ENCODE results near the gene FAM241A. TPM values are rescaled to one million over a fixed set of nuclear protein-coding genes. Genes with fewer than 3 reads are reported as not detected.

The FAM241A gene
- total and polyA plus RNA-seq, 2 of the 13 experiments (the other 11 are each of a cell fraction or from before 2014, with no cell fraction given): 0.61 to 0.69 TPM

DNA sequence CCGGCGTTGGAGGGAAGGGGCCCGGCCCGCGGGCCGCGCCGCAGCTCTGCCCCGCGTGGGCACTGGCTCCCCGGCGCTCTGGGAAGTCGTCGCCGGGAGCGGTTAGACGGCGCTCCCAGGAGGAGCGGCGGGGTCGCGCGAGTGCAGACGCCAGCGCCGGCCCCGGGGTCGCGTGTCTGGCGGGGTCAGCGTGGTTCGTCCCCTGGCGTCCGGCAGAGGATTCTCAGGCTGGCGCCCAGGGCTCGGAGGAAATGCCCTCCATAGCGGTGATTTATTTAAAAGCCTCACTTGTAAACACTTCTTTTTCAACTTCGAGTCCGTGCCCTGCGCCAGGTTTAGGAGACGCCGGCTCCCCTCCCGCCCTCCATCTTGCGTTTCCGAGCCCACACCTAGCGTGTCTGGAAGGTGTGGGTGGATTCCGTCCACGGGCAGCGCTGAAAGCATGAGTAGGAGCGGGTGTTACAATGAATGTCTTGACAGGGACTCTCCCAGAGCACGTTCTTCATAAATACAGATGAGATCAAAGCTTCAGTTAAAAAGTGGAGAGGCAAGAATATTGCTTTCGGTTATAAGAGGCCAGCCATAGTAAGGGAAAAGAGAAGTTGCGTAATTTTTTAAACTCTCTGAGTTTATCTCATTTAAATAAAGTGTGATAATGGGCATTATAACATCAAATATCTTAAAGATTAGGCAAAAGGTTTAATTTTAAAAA, 692 bp downstream of the FAM241A start (continued):
- 0 out of 2 replicates have a peak, but pooled peaks have one; percentile 4 for TF ChIP-seq ELF3 (CRISPR knock-in tag; IDR thresholded peaks at IDR 0.05)
- TF ChIP-seq, protein P1, sequence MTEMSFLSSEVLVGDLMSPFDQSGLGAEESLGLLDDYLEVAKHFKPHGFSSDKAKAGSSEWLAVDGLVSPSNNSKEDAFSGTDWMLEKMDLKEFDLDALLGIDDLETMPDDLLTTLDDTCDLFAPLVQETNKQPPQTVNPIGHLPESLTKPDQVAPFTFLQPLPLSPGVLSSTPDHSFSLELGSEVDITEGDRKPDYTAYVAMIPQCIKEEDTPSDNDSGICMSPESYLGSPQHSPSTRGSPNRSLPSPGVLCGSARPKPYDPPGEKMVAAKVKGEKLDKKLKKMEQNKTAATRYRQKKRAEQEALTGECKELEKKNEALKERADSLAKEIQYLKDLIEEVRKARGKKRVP (CRISPR knock-in tag; IDR thresholded peaks at IDR 0.05): no peak
- TF ChIP-seq SALL1 (CRISPR knock-in tag; IDR thresholded peaks at IDR 0.05): no peak
- TF ChIP-seq ZBTB42 (CRISPR knock-in tag; IDR thresholded peaks at IDR 0.05): no peak
- peak; percentile 51; the same call in 1 of the 2 replicates for TF ChIP-seq RXRA (CRISPR knock-in tag; IDR thresholded peaks at IDR 0.05)
- peak; percentile 17; the same call in 1 of the 2 replicates for TF ChIP-seq DMAP1 (CRISPR knock-in tag; IDR thresholded peaks at IDR 0.05)
- TF ChIP-seq ZNF335 (CRISPR knock-in tag; IDR thresholded peaks at IDR 0.05): no peak
- TF ChIP-seq IRX3 (CRISPR knock-in tag; IDR thresholded peaks at IDR 0.05; ENCODE audit: borderline replicate concordance, low read depth): no peak
- TF ChIP-seq NRL (CRISPR knock-in tag; IDR thresholded peaks at IDR 0.05; ENCODE audit: borderline replicate concordance): no peak
- TF ChIP-seq ZNF430 (CRISPR knock-in tag; IDR thresholded peaks at IDR 0.05): no peak

DNA sequence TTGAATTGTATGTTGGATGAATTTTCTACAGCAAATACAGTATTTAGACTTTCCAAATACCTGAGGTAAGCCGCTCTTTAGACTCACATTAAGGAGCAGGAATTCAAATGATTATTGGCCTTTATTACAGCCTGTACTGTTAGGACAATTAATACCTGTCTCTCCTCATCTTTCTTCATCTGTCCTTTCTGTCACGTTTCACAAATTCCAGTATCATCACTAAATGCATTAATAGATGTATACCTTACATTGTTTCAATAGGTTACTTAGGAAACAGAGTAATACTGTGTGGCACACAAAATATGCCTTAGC, 1.2 kb downstream of the FAM241A start:
- no peaks in the 10 kb centered on the region for H3K79me2 ChIP-seq (ENCODE audit: insufficient read depth, low read length)
- ChIA-PET CTCF (ENCODE audit: low intra/inter-chr PET ratio, low total read pairs) (no interaction called here), POLR2A (interaction anchor here (0.7 kb wide), 1 partner anchor 86 kb away, joined by 3 read pairs; the partner anchor contains the start of gene AP1AR)
- H3K27ac ChIP-seq (ENCODE audit: extremely low read length, insufficient read depth, low read length): no peak overlapping the region
- H3K27me3 ChIP-seq (ENCODE audit: control insufficient read depth in 1 of 2, insufficient read depth in 2 of 2, low read length in 2 of 2): no peaks in the 10 kb centered on the region; a peak in 1 of 5 replicates
- in situ Hi-C loops (cut with HindIII; ENCODE audit: extremely low pct_ligation_motif_present, low pct_unique_long_range_greater_than_20kb) (no loop called here), intact Hi-C loops (cut with micrococcal nuclease; ENCODE audit: unreplicated experiment) (loop anchor here (2.0 kb wide), 1 partner anchor 62 kb away; no protein-coding TSS in a partner anchor)
- FAIRE-seq (peak; percentile 36), ATAC-seq (no peak), DNase-seq (ENCODE audit: low spot score) (no peak)
- peak overlapping the region; percentile 70 to 99 (median 84) for H3K4me3 ChIP-seq (replicated peaks in 1 of 3; ENCODE audit: insufficient read depth in 1 of 3, low read depth in 2 of 3, low read length in 3 of 3)
- H2AFZ ChIP-seq (ENCODE audit: low read length): peak overlapping the region; percentile 33
- no peaks in the 10 kb centered on the region for H3K9me3 ChIP-seq (ENCODE audit: low read length)
- H3K9ac ChIP-seq (ENCODE audit: insufficient read depth, low read depth, low read length): no peak overlapping the region
- BruUV-seq (replicated peaks): TSS peak; percentile 60
- H3K36me3 ChIP-seq (replicated peaks in 1 of 2; ENCODE audit: control insufficient read depth in 1 of 2, insufficient read depth in 2 of 2, low read length in 2 of 2): no peaks in the 10 kb centered on the region
- peak overlapping the region; percentile 88 for H3K4me2 ChIP-seq (ENCODE audit: low read depth, low read length)
- WGBS (ENCODE audit: low lambda C conversion rate): 43% methylated on average over 2 of the region's 2 CpGs
- H3K4me1 ChIP-seq (ENCODE audit: insufficient read depth, low read length): peaks cover 21% of the 10 kb centered on the region
- no peaks in the 10 kb centered on the region for H4K20me1 ChIP-seq (ENCODE audit: insufficient read depth, low read length)
- TF ChIP-seq REL (CRISPR knock-in tag; conservative IDR thresholded peaks at IDR 0.05) (no peak), KAT8 (CRISPR knock-in tag; IDR thresholded peaks at IDR 0.05) (no peak), SUZ12 (IDR thresholded peaks at IDR 0.05; ENCODE audit: low read depth, low read length) (no peak), ATF7-NPFF (CRISPR knock-in tag; IDR thresholded peaks at IDR 0.05; ENCODE audit: low read depth) (no peak), ZNF557 (CRISPR knock-in tag; IDR thresholded peaks at IDR 0.05) (no peak), ZNF260 (CRISPR knock-in tag; IDR thresholded peaks at IDR 0.05; ENCODE audit: borderline replicate concordance, low read depth) (no peak), ZNF441 (CRISPR knock-in tag; IDR thresholded peaks at IDR 0.05; ENCODE audit: borderline replicate concordance) (no peak), YEATS2 (CRISPR knock-in tag; IDR thresholded peaks at IDR 0.05; ENCODE audit: borderline replicate concordance) (no peak), KLF13 (CRISPR knock-in tag; IDR thresholded peaks at IDR 0.05) (no peak), HNRNPH1 (optimal IDR thresholded peaks at IDR 0.05; ENCODE audit: low read depth, low read length) (no peak), FUBP1 (CRISPR knock-in tag; IDR thresholded peaks at IDR 0.05; ENCODE audit: borderline replicate concordance) (no peak)
- TF ChIP-seq, protein P2, sequence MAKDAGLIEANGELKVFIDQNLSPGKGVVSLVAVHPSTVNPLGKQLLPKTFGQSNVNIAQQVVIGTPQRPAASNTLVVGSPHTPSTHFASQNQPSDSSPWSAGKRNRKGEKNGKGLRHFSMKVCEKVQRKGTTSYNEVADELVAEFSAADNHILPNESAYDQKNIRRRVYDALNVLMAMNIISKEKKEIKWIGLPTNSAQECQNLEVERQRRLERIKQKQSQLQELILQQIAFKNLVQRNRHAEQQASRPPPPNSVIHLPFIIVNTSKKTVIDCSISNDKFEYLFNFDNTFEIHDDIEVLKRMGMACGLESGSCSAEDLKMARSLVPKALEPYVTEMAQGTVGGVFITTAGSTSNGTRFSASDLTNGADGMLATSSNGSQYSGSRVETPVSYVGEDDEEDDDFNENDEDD (CRISPR knock-in tag; IDR thresholded peaks at IDR 0.05; ENCODE audit: borderline replicate concordance): no peak

All from HepG2 (cell line).